Neural progenitor cell (in vitro differentiated cells): ENCODE data around the gene CES1. TPM values are rescaled to one million over a fixed set of nuclear protein-coding genes. Genes with fewer than 3 reads are reported as not detected.

Experiments used
- DNase-seq: peaks from one replicate; pipeline ENCODE4 v3.0.0-alpha.2; 2016; ENCODE audit warnings: low spot score
- H2AFZ ChIP-seq: fragments of 200-600 bp; sonication (generic); replicated peaks from 2 replicates; pipeline ENCODE4 v1.6.1; 2016; ENCODE audit warnings: antibody characterized with exemption
- H3F3A ChIP-seq: fragments of 200-600 bp; sonication (generic); 2 replicates; pipeline ENCODE4 v1.6.1; 2016; ENCODE audit warnings: antibody characterized with exemption, low read depth
- H3K27ac ChIP-seq: fragments of 200-600 bp; sonication (generic); 2 replicates; pipeline ENCODE4 v1.5.1; 2016; ENCODE audit warnings: mild to moderate bottlenecking
- H3K27me3 ChIP-seq: fragments of 200-600 bp; sonication (generic); 2 replicates; pipeline ENCODE4 v1.6.1; 2016; ENCODE audit warnings: mild to moderate bottlenecking, moderate library complexity
- H3K36me3 ChIP-seq: fragments of 200-600 bp; sonication (generic); 2 replicates; pipeline ENCODE4 v1.5.1; 2016
- H3K4me1 ChIP-seq: fragments of 200-600 bp; sonication (generic); 2 replicates; pipeline ENCODE4 v1.6.1; 2016; ENCODE audit warnings: mixed run types
- H3K4me2 ChIP-seq: fragments of 200-600 bp; sonication (generic); 2 replicates; pipeline ENCODE4 v1.6.1; 2016
- H3K4me3 ChIP-seq: fragments of 200-600 bp; sonication (generic); 2 replicates; pipeline ENCODE4 v1.5.1; 2016
- H3K79me2 ChIP-seq: fragments of 200-600 bp; sonication (generic); 2 replicates; pipeline ENCODE4 v1.6.1; 2016; ENCODE audit warnings: low read depth
- H3K9ac ChIP-seq: fragments of 200-600 bp; sonication (generic); 2 replicates; pipeline ENCODE4 v1.6.1; 2016
- H3K9me3 ChIP-seq: fragments of 200-600 bp; sonication (generic); 2 replicates; pipeline ENCODE4 v1.5.1; 2016; ENCODE audit warnings: low read depth
- H4K20me1 ChIP-seq: fragments of 200-600 bp; sonication (generic); 2 replicates; pipeline ENCODE4 v1.6.1; 2016; ENCODE audit warnings: low read depth
- H3K27ac Mint-ChIP-seq: 3 replicates; pipeline ENCODE4 v1.8.0; 2021; ENCODE audit warnings: mixed read lengths
- H3K27me3 Mint-ChIP-seq: 2 replicates; pipeline ENCODE4 v1.8.0; 2022; ENCODE audit warnings: low read depth, mild to moderate bottlenecking, inconsistent platforms, moderate library complexity, mixed read lengths; ENCODE audit not compliant: insufficient read depth
- H3K36me3 Mint-ChIP-seq: 3 replicates; pipeline ENCODE4 v1.8.0; 2021; ENCODE audit warnings: mixed read lengths
- H3K4me1 Mint-ChIP-seq: 3 replicates; pipeline ENCODE4 v1.8.0; 2021; ENCODE audit warnings: mixed read lengths
- H3K4me3 Mint-ChIP-seq: 3 replicates; pipeline ENCODE4 v1.8.0; 2021; ENCODE audit warnings: mild to moderate bottlenecking, moderate library complexity, mixed read lengths
- H3K9me3 Mint-ChIP-seq: 3 replicates; pipeline ENCODE4 v1.8.0; 2020; ENCODE audit warnings: mixed read lengths
- EZH2 ChIP-seq: fragments of 200-600 bp; sonication (generic); IDR thresholded peaks from 2 replicates; pipeline ENCODE4 v1.6.1; 2017; ENCODE audit warnings: antibody characterized with exemption, mild to moderate bottlenecking, moderate library complexity
- EZH2phosphoT487 ChIP-seq: fragments of 200-600 bp; sonication (generic); IDR thresholded peaks from 2 replicates; pipeline ENCODE4 v1.6.1; 2017; ENCODE audit warnings: antibody characterized with exemption
- total RNA-seq: library from RNA; depleted of rRNA; stranded (reverse); fragments of >200 nt; gene quantifications from 2 replicates; pipeline ENCODE4 v1.2.3, GENCODE V29; 2015; ENCODE audit warnings: low replicate concordance
- TF ChIP-seq, protein P1 (sequence below): fragments of 200-600 bp; sonication (generic); IDR thresholded peaks from 2 replicates; pipeline ENCODE4 v1.5.1; 2017; ENCODE audit warnings: antibody characterized with exemption, mild to moderate bottlenecking

CES1 gene
- total RNA-seq, 1 donor from 2014 or later = not detected

DNA sequence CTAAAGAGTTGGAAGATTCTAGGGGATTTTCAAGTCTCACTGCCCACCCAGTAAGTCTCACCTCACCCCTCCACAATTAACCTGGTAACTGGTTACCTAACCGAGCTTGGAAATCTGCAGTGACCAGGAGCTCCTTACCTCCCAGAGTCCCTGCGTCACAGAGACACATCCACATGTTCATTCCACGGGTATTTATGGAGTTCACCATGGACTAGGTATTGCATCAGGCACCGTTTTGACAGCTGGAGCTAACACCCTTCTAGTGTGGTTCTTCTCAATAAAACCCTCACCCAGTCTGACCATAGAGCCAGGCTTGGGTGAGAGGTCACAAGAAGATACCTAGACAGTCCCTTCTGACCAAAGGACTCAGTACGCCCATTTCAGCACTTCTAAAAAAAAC lies 40.2 kb upstream of the CES1 start:
- peaks cover 2% of the 10 kb centered on the region for H3K9me3 Mint-ChIP-seq

DNA sequence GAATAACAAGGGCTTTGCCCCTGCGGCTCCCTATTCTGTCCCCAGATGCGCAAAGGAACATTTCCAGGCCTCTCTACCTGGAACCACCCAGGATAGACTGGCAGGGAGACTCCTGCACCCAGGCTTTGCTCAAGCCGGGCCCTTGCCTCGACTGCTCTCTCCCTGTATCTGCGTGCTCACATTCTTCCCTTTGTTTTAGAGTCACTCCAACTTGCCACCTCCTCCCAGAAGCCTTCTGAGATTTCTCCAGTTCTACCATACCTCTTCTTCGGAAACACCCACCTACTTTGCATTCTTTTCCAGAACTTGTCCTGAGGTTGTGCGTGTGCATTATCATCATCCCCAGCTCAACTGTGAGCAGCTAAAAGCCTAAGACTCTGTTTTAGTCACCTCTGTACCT lies 39.2 kb upstream of the CES1 start:
- Histone ChIP-seq H2AFZ (no peak overlapping the region), H3K9ac (no peak overlapping the region), H3F3A (no peaks in the 10 kb centered on the region), H3K27me3 (no peaks in the 10 kb centered on the region), H3K36me3 (no peaks in the 10 kb centered on the region), H3K79me2 (no peaks in the 10 kb centered on the region), H3K4me3 (no peak overlapping the region), H3K9me3 (no peaks in the 10 kb centered on the region), H4K20me1 (no peaks in the 10 kb centered on the region), H3K4me2 (no peak overlapping the region), H3K27ac (no peak overlapping the region), H3K4me1 (no peaks in the 10 kb centered on the region)
- no peak overlapping the region for H3K4me3 Mint-ChIP-seq
- peaks cover 13% of the 10 kb centered on the region for H3K4me1 Mint-ChIP-seq
- H3K9me3 Mint-ChIP-seq = peaks cover 2% of the 10 kb centered on the region
- no peak overlapping the region for H3K27ac Mint-ChIP-seq
- TF ChIP-seq EZH2phosphoT487 = no peak
- TF ChIP-seq EZH2 = no peak
- TF ChIP-seq, protein P1, sequence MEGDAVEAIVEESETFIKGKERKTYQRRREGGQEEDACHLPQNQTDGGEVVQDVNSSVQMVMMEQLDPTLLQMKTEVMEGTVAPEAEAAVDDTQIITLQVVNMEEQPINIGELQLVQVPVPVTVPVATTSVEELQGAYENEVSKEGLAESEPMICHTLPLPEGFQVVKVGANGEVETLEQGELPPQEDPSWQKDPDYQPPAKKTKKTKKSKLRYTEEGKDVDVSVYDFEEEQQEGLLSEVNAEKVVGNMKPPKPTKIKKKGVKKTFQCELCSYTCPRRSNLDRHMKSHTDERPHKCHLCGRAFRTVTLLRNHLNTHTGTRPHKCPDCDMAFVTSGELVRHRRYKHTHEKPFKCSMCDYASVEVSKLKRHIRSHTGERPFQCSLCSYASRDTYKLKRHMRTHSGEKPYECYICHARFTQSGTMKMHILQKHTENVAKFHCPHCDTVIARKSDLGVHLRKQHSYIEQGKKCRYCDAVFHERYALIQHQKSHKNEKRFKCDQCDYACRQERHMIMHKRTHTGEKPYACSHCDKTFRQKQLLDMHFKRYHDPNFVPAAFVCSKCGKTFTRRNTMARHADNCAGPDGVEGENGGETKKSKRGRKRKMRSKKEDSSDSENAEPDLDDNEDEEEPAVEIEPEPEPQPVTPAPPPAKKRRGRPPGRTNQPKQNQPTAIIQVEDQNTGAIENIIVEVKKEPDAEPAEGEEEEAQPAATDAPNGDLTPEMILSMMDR = no peak
- no peak for DNase-seq
- no peaks in the 10 kb centered on the region for H3K27me3 Mint-ChIP-seq
- no peaks in the 10 kb centered on the region for H3K36me3 Mint-ChIP-seq

More for the DNA sequence above, 40.2 kb upstream of the CES1 start:
- H2AFZ ChIP-seq = no peak overlapping the region
- Mint-ChIP-seq H3K27me3 (no peaks in the 10 kb centered on the region), H3K4me1 (peaks cover 9% of the 10 kb centered on the region), H3K27ac (no peak overlapping the region), H3K4me3 (no peak overlapping the region), H3K36me3 (no peaks in the 10 kb centered on the region)
- DNase-seq = no peak
- H3F3A ChIP-seq = no peaks in the 10 kb centered on the region
- H3K27me3 ChIP-seq = no peaks in the 10 kb centered on the region
- H3K4me1 ChIP-seq = no peaks in the 10 kb centered on the region
- H3K4me3 ChIP-seq = no peak overlapping the region
- H3K36me3 ChIP-seq = no peaks in the 10 kb centered on the region
- H4K20me1 ChIP-seq = no peaks in the 10 kb centered on the region
- H3K79me2 ChIP-seq = no peaks in the 10 kb centered on the region
- H3K27ac ChIP-seq = no peak overlapping the region
- H3K9ac ChIP-seq = no peak overlapping the region
- no peak overlapping the region for H3K4me2 ChIP-seq
- no peaks in the 10 kb centered on the region for H3K9me3 ChIP-seq
- TF ChIP-seq, protein P1 = no peak
- TF ChIP-seq EZH2 = no peak
- TF ChIP-seq EZH2phosphoT487 = no peak

DNA sequence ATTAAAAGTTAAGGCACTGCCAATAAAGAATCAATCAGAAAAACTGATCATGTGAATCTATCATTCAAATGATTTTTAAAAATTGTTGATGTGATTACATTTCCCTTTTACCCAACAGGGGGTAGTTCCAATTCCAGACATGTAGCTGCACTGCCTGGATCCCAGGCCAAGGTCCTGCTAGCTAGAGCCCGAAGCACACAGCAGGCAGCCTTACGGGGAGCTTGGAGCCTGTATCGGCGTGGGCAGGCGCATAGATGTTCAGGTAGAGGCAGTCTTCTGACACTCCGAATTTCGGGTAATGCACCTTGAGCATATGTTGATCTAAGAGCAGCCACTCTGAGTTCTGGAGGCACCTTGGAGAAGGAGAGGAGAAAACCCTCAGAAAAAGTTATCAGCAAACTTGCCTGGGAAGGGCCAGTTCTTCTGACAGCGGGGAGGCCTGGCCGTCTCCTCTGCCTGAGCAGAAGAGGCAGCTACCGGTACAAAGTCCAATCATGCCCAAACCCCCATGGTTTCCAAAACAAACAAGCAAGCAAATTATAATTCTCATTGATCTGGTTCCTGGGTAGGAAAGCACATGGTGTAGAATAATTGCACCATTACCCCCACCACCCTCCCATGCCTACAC lies 38.6 kb upstream of the CES1 start:
- H3K36me3 Mint-ChIP-seq = no peaks in the 10 kb centered on the region
- Histone ChIP-seq H3K9me3 (no peaks in the 10 kb centered on the region), H3F3A (no peaks in the 10 kb centered on the region), H3K79me2 (no peaks in the 10 kb centered on the region), H3K4me2 (no peak overlapping the region), H3K4me1 (no peaks in the 10 kb centered on the region), H3K9ac (no peak overlapping the region), H4K20me1 (no peaks in the 10 kb centered on the region), H3K27me3 (no peaks in the 10 kb centered on the region), H3K4me3 (no peak overlapping the region), H2AFZ (no peak overlapping the region), H3K27ac (no peak overlapping the region), H3K36me3 (no peaks in the 10 kb centered on the region)
- no peaks in the 10 kb centered on the region for H3K27me3 Mint-ChIP-seq
- TF ChIP-seq EZH2 (no peak), EZH2phosphoT487 (no peak)
- TF ChIP-seq, protein P1 = no peak
- peaks cover 2% of the 10 kb centered on the region for H3K9me3 Mint-ChIP-seq
- H3K4me1 Mint-ChIP-seq = peaks cover 9% of the 10 kb centered on the region
- no peak overlapping the region for H3K4me3 Mint-ChIP-seq
- H3K27ac Mint-ChIP-seq = no peak overlapping the region
- no peak for DNase-seq
